ENCODE data around the gene NRXN3. TPM values are rescaled to one million over a fixed set of nuclear protein-coding genes. Genes with fewer than 3 reads are reported as not detected.

Gene NRXN3
- total and polyA plus RNA-seq, 11 donors, result 0.19 to 2.2 (median 1.1) TPM

- no peak overlapping the region for H3K4me3 ChIP-seq
- H3K9me3 ChIP-seq, result no peaks in the 10 kb centered on the region
- 32 to 45% (median 37%) methylated on average over 4 of the region's 4 CpGs for WGBS, 4 donors
- no peak overlapping the region for H3K27ac ChIP-seq
- no peaks in the 10 kb centered on the region for H3K27me3 ChIP-seq
- intact Hi-C loops (cut with DNase I), result no loop called here
- DNase-seq (no peak), ATAC-seq (no peak)
- H3K4me1 ChIP-seq, result no peaks in the 10 kb centered on the region
- H3K36me3 ChIP-seq, result no peaks in the 10 kb centered on the region
- TF ChIP-seq CTCF (IDR thresholded peaks at IDR 0.05) (no peak), POLR2A (IDR thresholded peaks at IDR 0.05) (no peak)
Observed at GRCh38 chr14:79576424-79576823, 1406.3 kb downstream of the NRXN3 start.

GRCh38 chr14:79578470-79578869 lies 1408.3 kb downstream of the NRXN3 start:
- ATAC-seq, result no peak
- no peaks in the 10 kb centered on the region for H3K4me1 ChIP-seq
- 70 to 86% (median 77%) methylated on average over 3 of the region's 3 CpGs for WGBS, 4 donors
- no peak for TF ChIP-seq POLR2A (IDR thresholded peaks at IDR 0.05)
- no peak for TF ChIP-seq CTCF (IDR thresholded peaks at IDR 0.05)
- H3K27ac ChIP-seq, result no peak overlapping the region
- H3K27me3 ChIP-seq, result peaks cover 0 to 2% (median 0%) of the 10 kb centered on the region in 9 donors
- no peak for DNase-seq
- no peaks in the 10 kb centered on the region for H3K9me3 ChIP-seq
- intact Hi-C loops (cut with DNase I), result no loop called here
- H3K36me3 ChIP-seq, result no peaks in the 10 kb centered on the region
- H3K4me3 ChIP-seq, result no peak overlapping the region

- ATAC-seq (no peak), DNase-seq (no peak)
- Histone ChIP-seq H3K27me3 (peaks cover 0 to 2% (median 0%) of the 10 kb centered on the region in 9 donors), H3K4me3 (no peak overlapping the region), H3K4me1 (no peaks in the 10 kb centered on the region), H3K9me3 (no peaks in the 10 kb centered on the region), H3K36me3 (no peaks in the 10 kb centered on the region), H3K27ac (no peak overlapping the region)
- TF ChIP-seq CTCF (IDR thresholded peaks at IDR 0.05), result no peak
- TF ChIP-seq POLR2A (IDR thresholded peaks at IDR 0.05), result no peak
- intact Hi-C loops (cut with DNase I), result no loop called here
- 3 to 10% (median 8%) methylated on average over 2 of the region's 2 CpGs for WGBS, 4 donors
Observed at GRCh38 chr14:79580414-79580813, 1410.2 kb downstream of the NRXN3 start.

- Histone ChIP-seq H3K36me3 (no peaks in the 10 kb centered on the region), H3K27me3 (peaks cover 0 to 2% (median 0%) of the 10 kb centered on the region in 9 donors), H3K9me3 (no peaks in the 10 kb centered on the region), H3K27ac (no peak overlapping the region), H3K4me1 (no peaks in the 10 kb centered on the region), H3K4me3 (no peak overlapping the region)
- WGBS, 4 donors, result 60 to 68% (median 64%) methylated on average over 4 of the region's 4 CpGs
- ATAC-seq, result no peak
- intact Hi-C loops (cut with DNase I), result no loop called here
- DNase-seq, result no peak
- TF ChIP-seq POLR2A (IDR thresholded peaks at IDR 0.05) (no peak), CTCF (IDR thresholded peaks at IDR 0.05) (no peak)
Observed at GRCh38 chr14:79580906-79581305, 1410.7 kb downstream of the NRXN3 start.

Data from heart left ventricle (tissue), 16 donors.